GM19238 (cell line): ENCODE measurements around the gene CLSTN1.

ENCODE experiments used
- DNase-seq: peaks from one replicate; pipeline ENCODE4 v3.0.0; 2011; ENCODE audit warnings: low spot score; ENCODE audit not compliant: insufficient read length

Gene CLSTN1

DNA sequence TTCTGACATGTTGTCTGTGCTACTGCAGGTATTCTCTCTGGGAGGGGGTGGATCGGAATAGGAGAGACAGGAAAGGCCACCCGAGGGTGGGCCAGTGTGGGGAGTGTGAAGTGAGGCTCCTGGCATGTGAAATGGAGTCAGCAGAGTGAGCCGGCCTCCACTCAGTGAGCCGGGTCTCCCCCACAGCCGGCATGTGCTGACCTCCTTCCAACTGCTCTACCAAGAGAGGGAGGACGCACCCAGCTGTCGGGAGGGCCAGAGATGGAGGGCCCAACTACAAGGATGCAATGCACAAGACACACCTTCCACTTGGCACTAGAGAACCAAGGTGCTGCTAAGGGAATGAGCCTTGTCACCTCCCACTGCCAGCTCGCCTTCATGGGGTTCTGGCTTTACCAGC, 28.2 kb upstream of the CLSTN1 start:
- DNase-seq: no peak

DNA sequence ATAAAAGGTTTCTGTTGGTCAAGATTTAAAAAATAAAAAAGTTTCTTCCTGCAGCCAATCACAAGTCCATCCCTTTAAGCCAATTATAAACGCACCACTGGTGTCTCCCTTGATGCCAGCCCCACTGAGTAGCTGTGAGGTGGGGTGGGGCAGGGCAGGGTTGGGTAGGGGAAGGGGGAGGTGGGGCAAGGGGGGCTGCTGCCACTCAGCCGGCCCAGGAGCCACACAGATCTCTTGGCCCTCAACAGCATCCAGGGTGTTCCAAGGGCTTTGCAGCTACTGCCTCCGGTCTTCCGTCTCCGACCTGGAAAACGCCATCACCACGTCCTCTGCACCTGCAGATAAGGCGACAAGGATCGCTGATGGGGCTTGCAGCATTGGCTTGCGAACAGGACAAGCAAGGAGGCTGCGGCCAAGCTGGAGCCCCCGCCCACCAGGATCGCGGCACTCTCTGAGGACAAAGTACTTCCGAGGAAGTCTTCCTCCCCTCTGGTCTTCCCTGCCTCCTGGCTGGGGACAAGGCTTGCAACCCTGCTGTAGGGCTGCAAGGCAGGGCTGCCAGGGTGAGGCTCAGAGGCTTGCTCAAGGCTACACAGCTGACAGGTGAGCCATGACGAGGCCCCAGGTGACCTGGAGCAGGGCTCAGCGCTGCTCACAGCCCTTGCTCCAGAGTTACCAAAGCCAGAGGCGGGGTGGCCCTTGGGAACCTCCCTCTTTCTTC, 26.8 kb upstream of the CLSTN1 start:
- DNase-seq: no peak

DNA sequence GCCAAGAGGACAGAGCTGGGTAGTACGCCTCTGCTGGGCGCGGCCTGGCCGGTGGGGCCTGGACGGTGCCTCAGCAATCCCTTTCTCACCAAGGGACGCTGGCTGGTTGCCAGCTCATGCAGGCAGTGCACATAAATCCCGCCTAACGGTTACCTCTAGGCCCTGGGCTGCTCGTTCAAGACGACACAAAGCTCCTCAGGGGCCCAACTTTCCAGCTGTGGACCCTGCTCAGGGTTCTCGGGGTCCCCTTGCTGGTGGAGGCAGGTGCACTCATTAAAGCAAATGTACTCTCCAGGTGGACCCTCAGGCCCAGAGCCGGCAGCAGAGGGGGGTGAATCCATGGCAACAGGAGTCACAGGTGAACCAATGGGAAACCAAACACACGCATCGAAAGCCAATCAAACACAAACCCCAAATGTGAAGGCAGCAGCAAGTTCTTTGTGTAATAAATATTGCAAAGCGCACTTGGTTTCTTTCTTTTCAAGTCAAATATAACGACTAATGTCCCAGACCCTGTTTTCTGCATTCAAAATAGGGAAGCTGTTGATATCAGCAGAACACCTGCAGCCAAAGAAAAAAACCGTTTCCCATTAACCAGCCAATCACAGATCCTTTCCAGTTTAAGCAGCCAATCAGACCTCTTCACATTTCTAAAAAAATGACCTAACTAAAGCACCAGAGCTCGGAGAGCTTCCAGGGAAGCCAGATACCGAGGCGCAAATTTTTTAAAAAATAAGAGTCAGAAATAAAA, 26.1 kb upstream of the CLSTN1 start:
- DNase-seq: peak; percentile 59

DNA sequence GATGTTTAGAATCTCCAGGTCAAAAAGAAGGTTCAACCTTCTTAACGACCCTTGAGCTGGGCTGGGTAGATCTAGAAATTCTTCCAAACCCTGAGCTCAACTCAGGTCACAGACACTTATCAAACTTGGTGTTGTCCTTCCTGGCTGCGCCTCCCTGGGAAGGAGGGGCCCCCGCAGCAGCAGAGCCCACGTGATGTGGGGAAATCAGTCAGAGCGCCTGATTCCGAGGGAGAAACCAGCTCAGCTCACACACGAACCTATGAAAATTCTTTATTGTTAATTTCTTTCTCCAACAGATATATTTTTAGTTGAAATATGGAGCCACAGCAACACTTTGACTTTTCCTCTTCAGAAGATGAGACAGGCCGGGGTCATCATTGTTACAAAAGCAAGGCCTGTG, 24.3 kb upstream of the CLSTN1 start:
- DNase-seq: no peak

DNA sequence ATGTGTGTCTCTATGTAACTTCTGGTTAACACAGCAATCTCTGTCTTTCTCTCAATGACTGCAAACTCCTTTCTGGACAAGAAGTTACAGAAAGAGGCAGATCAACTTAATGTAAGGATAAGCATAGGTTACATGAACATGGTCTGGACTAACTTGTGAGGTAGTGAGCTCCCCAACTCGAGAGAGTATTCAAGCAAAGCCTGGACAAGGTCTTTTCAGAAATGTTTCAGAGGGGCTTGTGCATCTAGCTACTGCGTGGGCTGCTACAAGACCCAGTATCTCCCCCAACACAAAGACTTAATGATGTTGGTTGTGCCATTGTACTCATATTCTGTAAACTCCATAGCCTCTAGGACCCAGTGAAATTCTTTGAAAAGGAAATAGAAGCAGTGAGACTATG, 23.5 kb upstream of the CLSTN1 start:
- DNase-seq: no peak

DNA sequence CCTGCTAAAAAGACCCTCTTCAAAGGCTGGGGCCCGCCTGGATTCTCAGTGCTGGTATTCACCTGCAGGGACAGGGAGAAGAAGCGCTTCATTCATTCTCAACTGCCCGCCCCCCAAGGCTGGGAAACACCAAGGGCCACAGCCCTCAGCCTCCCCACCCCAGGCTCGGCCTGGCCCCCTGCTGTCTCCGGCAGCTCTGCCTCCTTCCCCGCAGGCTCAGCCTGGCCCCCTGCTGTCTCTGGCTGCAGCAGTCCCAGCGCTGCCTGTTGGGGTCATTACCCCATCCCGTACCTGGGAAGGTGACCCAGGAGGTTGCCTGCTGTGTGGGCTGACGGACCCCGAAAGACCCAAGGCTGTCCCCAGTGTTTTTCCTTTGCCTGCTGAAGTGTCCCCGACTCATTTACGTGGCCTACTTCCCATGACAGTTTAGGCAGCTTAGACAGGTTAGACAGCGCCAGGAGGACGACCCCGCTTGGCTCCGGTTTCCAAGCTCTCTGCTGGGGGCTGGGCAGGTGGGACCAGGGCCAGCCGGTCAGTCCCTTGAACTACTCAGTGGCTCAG, 22.9 kb upstream of the CLSTN1 start:
- no peak for DNase-seq

DNA sequence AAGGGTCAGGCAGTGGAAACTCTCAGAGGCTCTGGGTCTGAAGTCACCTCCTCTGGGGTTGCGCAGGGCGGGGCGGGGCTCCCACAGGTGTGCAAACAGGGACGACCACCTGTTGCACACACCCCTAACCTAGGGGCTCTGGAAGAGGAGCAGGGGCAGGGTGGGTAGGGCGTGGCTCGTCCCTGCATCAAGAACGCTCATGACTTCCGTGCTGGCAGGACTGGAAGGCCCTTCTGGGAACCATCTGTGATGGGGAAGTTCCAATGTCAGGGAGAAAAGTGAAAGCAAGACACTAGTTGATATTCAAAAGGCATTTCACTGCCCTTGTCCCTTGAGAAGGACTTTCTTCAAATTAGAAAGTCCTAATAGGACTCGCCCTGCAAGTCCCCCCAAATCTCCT, 22.1 kb upstream of the CLSTN1 start:
- no peak for DNase-seq

DNA sequence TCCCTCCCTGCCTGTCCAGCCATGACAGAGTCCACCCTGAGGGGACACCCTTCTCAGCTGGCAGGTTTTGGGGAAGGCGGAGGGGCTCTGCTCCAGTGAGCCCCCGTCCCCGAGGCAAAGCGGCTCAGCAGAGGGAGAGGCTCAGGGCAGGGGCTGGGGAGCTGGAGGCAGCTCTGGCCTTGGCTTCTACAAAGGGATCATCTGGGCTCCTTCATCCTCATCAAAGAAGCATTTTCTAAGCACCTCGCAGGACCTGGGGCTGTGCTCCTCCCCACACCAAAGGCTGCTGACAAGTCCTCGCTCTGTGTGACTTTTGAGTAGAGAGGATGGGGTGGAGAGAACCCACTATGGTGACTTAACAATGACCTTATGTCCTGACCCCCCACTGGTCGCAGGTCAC, 21.0 kb upstream of the CLSTN1 start:
- no peak for DNase-seq

DNA sequence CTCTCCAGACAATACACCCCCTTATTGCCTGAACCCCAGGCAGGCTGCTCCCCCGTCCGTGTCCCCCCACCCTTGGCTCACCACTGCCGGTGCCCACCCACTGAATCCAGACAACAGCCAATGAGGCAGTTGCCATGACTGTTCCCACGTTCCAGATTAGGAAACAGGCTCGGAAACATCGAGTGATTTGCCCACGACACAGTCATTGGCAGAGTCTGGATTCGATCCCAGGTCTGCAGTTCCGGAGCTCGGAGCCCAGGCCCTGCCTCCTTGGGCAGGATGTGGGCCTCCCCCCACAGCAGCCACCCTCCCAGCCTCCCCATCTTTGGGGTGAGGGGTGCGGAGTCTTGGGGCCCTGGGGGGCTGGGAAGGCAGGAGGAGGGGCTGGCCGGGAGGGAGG, 20.3 kb upstream of the CLSTN1 start:
- DNase-seq: no peak

DNA sequence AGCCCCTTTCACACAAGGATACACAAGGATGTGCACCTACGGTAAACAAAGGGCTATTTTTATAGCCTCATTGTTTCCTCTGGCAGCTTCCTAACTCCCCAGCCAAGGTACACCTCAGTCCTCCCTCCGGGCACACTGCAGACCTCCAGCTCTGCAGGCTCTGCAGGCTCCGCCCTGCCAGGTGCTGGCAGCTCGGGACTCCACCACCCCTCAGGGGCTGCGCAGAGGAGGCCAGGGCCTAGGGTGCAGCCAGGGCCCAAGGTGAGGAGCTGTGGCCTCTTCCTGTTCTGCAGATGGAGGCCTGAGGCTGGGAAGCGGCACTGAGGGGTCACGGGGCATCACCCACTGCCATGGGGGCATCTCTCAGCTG, 19.8 kb upstream of the CLSTN1 start:
- no peak for DNase-seq

DNA sequence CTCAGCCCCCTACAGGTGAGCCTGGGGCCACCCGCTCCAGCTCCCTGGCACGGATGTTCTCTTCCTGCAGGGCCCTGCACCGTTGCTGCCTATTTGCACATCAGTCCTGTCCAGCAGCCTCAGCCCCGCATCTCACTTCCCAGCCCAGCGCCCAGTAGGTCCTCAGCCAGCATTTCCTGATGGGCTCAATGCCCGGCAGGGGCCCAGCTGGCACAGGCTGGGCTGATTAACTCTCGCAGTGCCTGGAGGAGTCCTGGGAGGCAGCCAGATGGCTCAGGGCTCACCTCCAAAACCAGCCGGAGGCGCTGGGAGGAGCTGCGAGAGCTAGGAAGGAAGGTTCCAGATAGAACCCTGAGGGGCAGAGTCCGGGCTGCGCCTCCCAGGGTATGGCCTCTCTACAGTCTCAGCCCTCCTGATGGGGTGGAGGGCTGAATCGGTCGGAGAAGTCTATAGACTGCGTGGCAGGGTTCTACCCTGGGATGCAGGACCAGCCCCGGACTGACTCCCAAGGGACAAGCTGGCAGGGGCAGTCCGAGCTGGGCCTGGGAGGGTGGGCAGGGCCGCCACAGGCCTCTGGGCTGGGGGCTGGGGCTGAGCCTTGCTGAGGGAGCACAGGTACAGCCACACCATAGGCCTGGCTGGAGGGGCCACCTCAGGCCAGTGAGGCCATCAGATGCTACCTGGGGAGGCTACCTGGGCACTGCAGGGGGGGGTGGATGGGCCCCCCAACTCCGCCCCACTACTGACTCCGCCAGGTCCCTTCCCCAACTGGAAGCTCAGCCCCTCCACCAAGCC, 19.2 kb upstream of the CLSTN1 start:
- no peak for DNase-seq

DNA sequence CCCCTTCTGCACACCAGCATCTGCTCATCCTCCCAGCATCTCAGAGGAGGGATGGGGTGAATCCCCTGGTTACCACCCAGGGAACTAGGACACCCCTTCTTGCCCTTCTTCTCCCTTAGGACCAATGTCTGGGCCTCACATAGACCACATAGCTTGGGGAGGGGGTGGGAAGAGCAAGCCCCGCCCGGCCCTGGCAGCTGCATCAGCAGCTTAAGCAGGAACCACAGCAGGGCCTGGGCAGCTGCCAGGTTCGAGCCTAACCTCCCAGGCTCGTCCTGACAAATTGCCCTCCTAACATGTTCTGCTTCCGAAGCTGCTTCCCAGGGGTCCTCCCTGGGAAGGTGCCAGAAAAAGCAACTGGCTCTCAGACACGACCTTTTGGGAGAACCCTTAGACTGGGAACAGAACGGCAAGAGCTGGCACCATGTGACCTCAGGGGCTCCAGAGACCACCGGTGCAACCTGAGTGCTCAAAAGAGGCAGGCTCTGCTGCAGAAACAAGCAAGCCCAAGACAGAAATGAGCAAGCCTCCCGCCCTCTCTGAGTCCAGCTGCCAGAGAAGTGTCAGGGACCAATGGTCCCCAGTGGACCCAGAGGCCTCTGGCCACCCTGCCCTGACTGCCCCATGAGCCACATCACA, 18.4 kb upstream of the CLSTN1 start:
- no peak for DNase-seq

DNA sequence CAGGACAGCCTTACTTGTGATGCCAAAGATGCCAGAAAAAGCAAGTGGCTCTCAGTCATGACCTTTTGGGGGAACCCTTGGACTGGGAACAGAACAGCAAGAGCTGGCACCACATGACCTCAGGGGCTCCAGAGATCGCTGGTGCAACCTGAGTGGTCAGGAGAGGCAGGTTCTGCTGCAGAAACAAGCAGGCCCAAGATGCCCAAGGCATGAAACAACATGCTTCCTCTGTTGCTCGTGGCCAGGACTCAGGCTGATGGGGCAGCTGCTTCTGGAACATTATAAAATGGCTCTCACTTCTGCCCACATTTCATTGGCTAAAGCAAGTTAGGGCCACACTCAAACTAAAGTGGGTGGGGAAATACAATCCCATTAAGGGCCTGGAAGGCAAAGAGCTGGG, 17.7 kb upstream of the CLSTN1 start:
- no peak for DNase-seq

DNA sequence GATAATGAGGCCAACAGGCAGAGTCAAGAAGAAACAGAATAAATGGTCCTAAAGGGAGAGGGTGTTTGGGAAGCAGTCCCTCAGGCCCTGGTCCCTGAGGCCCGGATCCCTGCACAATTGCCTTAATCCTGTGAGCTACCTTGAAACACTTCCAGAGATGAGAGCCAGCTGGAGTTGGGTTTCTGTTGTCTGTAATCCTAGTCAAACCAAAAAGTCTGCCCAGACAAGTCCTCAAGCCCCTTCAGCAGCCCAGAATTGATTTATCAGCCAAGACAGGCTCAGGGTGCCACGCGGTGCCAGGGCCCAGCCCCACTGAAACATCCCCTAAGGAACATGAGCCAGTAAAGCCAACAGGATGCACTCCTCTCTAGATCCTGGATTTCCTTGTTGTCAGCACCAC, 16.4 kb upstream of the CLSTN1 start:
- no peak for DNase-seq

DNA sequence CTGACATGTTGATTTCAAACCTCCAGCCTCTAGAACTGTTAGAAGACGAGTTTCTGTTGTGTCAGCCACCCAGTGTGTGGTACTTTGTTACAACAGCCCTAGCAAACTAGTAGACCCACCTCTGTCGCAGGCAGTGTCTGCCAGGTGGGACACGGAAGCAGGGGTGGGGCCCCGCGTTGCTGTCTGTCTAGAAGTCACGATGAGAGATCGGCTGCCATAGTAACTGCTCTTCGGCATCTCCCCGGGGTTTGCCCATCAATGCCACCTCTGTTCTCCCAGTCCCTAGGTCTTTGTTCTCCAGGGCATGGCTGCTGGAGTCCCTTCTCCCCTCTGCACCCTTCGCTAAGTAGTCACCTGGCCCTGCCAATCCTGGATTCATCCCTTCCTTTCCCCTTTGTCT, 15.2 kb upstream of the CLSTN1 start:
- no peak for DNase-seq

DNA sequence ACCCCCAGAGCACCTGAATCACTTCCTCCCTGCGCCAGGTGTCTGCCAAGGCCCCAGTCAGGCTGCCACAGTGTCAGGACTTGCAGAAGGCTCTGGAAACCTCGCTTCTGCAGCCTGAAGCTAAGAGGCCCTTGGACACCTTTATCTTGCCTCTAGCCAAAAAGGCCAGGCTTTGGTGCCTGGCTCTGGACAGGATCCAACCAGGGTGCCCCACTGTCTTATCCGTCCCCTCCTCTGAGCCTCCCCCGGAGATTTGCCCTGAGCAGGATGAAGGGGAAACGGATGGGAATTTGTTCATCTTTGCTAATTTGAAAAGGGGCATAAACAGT, 12.8 kb upstream of the CLSTN1 start:
- no peak for DNase-seq

DNA sequence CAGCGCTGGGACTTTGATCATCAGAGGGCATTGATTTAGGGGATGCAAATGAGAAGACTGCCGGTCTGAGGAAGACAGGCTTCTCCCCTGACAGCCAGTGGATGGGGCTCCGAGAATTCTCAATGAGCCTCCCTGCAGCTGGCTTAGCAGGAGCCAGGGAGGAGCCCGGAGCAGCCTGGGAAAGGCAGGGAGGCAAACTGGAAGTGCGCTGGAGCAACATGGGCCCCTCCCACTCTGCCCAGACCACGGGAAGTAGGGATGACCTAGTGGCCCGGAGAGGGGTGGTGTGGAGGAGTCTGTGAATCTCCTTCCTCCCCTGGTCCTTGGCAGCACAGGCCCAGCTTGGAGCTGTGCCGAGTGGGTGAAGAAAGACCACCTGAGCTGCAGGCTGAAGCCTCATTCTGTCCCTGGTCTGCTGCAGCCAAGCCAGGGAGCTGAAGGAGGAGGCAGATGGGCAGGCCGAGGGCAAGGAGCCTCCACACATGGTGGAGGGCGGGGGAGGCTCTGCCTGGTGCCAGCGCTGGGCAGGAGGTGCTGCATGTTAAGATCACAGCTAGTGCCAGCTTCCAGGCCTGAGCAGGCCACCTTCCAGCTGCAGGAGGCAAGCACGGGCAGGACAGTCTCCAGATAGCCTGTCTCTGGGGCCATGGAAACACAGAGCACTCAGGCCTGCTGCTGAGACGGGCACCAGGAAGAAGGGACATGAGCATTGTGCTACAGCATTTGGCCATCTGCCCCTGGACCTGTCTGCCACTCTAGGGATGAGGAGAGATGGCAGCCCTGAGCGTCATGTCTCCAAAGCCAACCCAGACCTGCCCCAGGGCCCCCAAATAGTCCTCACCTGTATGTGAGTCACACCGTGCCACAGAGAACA, 12.2 kb upstream of the CLSTN1 start:
- DNase-seq: no peak

DNA sequence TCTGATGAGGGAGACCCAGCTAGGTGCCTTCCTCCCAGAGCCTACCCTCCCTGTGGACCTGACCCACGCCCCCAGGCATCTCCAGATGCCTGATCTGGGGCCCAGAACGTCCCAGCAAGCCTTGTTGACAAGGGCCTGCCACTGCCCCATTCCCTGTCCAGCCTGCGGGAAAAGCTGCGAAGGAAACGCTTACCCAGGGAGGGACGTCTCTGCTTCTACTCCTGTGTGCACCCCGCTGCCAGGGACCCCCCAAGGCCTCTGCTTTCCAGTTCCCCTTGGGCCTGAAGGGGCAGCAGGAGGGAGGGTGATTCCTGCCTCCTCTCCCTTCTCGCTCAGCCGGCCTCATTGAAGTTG, 11.6 kb upstream of the CLSTN1 start:
- DNase-seq: no peak

DNA sequence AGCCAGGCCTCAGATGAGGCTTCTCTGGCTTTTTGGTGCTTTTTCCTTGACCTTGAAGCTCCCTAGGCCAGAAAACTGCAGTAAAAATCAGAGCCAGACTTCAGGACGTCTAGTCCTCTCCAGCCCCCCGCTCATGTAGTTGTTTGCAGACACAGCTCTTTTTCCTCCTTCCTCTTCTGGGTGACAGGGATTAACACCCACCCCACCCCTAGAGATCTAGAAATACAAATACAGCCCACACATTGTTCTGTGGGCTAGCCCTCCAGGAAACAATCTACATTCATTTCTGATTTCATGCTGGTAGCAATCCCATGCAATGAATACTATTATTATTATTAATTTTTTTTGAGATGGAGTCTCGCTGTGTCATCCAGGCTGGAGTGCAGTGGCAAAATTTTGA, 9.9 kb upstream of the CLSTN1 start:
- DNase-seq: no peak

DNA sequence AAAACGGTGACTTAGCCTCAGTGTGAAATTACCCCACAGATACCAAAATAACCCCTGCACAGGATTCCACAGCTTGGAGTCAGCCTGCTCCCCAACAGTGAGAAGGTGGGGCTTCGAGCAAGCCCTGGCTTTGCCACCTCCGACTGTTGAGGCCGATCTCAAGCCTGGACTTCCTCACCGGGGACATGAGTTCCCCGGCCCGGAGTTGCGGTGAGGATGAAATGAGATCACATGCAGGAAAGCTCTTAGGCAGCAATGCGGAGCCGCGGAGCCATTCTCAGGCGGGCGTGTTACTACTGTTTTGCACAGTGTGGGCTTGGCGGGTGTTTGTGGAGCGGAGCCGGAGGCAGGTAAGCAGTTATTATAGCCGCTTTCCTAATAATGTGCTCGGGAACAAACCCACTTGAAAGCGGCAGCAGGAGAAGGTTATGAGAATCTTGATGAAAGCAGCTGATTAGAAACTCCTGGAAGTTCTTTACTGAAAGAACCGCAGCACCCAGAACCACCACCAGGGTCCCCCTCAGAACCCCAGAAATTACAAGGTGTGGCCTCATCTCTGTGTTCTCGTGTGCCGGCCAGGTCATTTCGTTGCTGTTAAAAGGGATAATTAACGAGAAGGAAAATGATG, 3.9 kb upstream of the CLSTN1 start:
- no peak for DNase-seq

DNA sequence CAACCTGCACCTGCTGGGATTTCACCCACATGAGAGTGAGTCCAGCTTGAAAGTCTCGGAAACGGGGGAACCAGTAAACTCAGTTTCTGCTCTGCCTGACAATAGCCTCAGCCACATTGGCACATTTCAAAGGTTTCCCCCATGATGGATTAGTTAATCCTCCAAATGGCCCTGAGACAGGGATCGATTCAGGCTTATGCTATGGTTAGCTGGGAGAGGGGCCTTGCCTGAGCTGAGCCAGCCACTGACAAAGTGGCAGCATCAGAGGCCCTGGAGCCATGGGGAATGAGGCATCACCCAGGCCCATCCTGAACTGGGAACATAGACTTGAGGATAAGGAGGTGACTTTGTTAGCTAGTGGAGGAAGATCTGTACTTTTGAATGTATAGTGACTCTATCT, 2.9 kb upstream of the CLSTN1 start:
- DNase-seq: no peak
